Jurkat, Clone E6-1 (cell line): Measurements from ENCODE around the gene ALCAM.
"Not testable (repeated sequence)": the region's sequence is repeated elsewhere in the genome, so short reads cannot be mapped to it uniquely, and the experiment has no call there.

ENCODE experiments used
- DNase-seq: peaks from one replicate; pipeline ENCODE4 v3.0.0-alpha.2; 2011; ENCODE audit warnings: low read depth, low spot score
- H3K4me3 ChIP-seq: 2 replicates; pipeline ENCODE4 v1.5.1; 2011; ENCODE audit warnings: mild to moderate bottlenecking, low read length, control low read depth, moderate library complexity

Gene ALCAM

GRCh38 chr3:105539897-105540296 is 173.2 kb downstream of the ALCAM start:
- DNase-seq = no peak
- H3K4me3 ChIP-seq = no peak overlapping the region

GRCh38 chr3:105542282-105543019 is 175.7 kb downstream of the ALCAM start:
- no peak for DNase-seq
- H3K4me3 ChIP-seq = no peak overlapping the region

- DNase-seq = no peak
- no peak overlapping the region for H3K4me3 ChIP-seq
Measured at GRCh38 chr3:105545051-105545450, 178.3 kb downstream of the ALCAM start.

GRCh38 chr3:105553851-105554250 is 187.1 kb downstream of the ALCAM start:
- no peak overlapping the region for H3K4me3 ChIP-seq
- DNase-seq = no peak

- DNase-seq = no peak
- no peak overlapping the region for H3K4me3 ChIP-seq
Measured at GRCh38 chr3:105555206-105555605, 188.5 kb downstream of the ALCAM start.

- no peak for DNase-seq
- no peak overlapping the region for H3K4me3 ChIP-seq
Measured at GRCh38 chr3:105559856-105560255, 193.1 kb downstream of the ALCAM start.

- no peak overlapping the region for H3K4me3 ChIP-seq
- no peak for DNase-seq
Measured at GRCh38 chr3:105561876-105562275, 195.2 kb downstream of the ALCAM start.

GRCh38 chr3:105564546-105565288 is 198.0 kb downstream of the ALCAM start:
- no peak for DNase-seq
- no peak overlapping the region for H3K4me3 ChIP-seq

GRCh38 chr3:105571005-105571404 is 204.3 kb downstream of the ALCAM start:
- DNase-seq = no peak
- no peak overlapping the region for H3K4me3 ChIP-seq

GRCh38 chr3:105572501-105572900 is 205.8 kb downstream of the ALCAM start:
- no peak for DNase-seq
- H3K4me3 ChIP-seq = no peak overlapping the region

GRCh38 chr3:105579439-105579838 is 212.7 kb downstream of the ALCAM start:
- no peak for DNase-seq
- no peak overlapping the region for H3K4me3 ChIP-seq

- DNase-seq = no peak
Measured at GRCh38 chr3:105580296-105580965, 213.7 kb downstream of the ALCAM start.

GRCh38 chr3:105582015-105582414 is 215.3 kb downstream of the ALCAM start:
- no peak overlapping the region for H3K4me3 ChIP-seq
- no peak for DNase-seq

More at GRCh38 chr3:105580296-105580965, 213.7 kb downstream of the ALCAM start:
- no peak overlapping the region for H3K4me3 ChIP-seq

- DNase-seq = no peak
Measured at GRCh38 chr3:105584003-105584790, 217.5 kb downstream of the ALCAM start.

GRCh38 chr3:105593315-105593714 is 226.6 kb downstream of the ALCAM start:
- DNase-seq = no peak
- H3K4me3 ChIP-seq = no peak overlapping the region

More at GRCh38 chr3:105584003-105584790, 217.5 kb downstream of the ALCAM start:
- no peak overlapping the region for H3K4me3 ChIP-seq

- no peak overlapping the region for H3K4me3 ChIP-seq
- no peak for DNase-seq
Measured at GRCh38 chr3:105594219-105594618, 227.5 kb downstream of the ALCAM start.

- DNase-seq = no peak
- no peak overlapping the region for H3K4me3 ChIP-seq
Measured at GRCh38 chr3:105598042-105598796, 231.5 kb downstream of the ALCAM start.

GRCh38 chr3:105599350-105599749 is 232.6 kb downstream of the ALCAM start:
- no peak for DNase-seq

GRCh38 chr3:105601756-105602155 is 235.0 kb downstream of the ALCAM start:
- not testable (repeated sequence) for H3K4me3 ChIP-seq, DNase-seq

More at GRCh38 chr3:105599350-105599749, 232.6 kb downstream of the ALCAM start:
- no peak overlapping the region for H3K4me3 ChIP-seq
